ENCODE results near the gene ODAPH. TPM values are rescaled to one million over a fixed set of nuclear protein-coding genes. Genes with fewer than 3 reads are reported as not detected.

ODAPH gene
- total RNA-seq, 2 experiments from 2014 or later, result not detected

DNA sequence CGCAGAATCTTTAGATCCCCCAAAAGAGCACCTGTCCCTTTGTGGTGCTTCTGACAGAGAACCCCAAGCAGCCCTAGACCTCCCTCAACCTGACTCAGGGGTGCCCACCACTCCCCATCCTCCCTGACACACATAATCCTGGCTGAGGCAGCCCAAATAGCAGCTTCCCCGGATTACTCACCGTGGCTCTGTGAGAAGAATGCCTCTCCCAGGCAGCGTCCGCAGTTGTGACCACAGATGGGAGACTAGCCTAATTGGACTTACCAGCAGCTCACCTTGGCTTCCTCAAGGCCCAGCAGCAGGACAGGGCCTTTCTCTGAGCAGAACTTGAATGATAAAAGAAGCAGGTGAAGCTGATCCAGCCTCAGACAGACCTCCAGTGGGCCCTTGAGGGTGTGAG is 10.3 kb upstream of the ODAPH start:
- ATAC-seq (no peak), DNase-seq (no peak)
- CTCF ChIA-PET, result no interaction called here
- POLR2A ChIA-PET, result no interaction called here
- intact Hi-C loops (cut with DNase I, micrococcal nuclease), result no loop called here
- no peaks in the 10 kb centered on the region for H3K36me3 Mint-ChIP-seq (ENCODE audit: low read depth)
- no peaks in the 10 kb centered on the region for H3K27me3 Mint-ChIP-seq
- no peaks in the 10 kb centered on the region for H3K9me3 Mint-ChIP-seq (ENCODE audit: low read depth)
- H3K4me1 Mint-ChIP-seq, result no peaks in the 10 kb centered on the region
- H3K4me3 Mint-ChIP-seq, result no peak overlapping the region
- no peak overlapping the region for H3K27ac Mint-ChIP-seq

GRCh38 chr4:75547647-75548387 is 8.0 kb upstream of the ODAPH start:
- CTCF ChIA-PET, result interaction anchor here (0.5 to 0.6 kb wide), 2 partner anchors 11 to 1141 kb away, joined by 3 read pairs; no protein-coding TSS in a partner anchor
- Mint-ChIP-seq H3K27me3 (no peaks in the 10 kb centered on the region), H3K27ac (no peak overlapping the region), H3K9me3 (ENCODE audit: low read depth) (no peaks in the 10 kb centered on the region), H3K4me1 (no peaks in the 10 kb centered on the region), H3K4me3 (no peak overlapping the region), H3K36me3 (ENCODE audit: low read depth) (no peaks in the 10 kb centered on the region)
- no peak for DNase-seq
- ATAC-seq, result no peak
- intact Hi-C loops (cut with DNase I, micrococcal nuclease), result no loop called here
- POLR2A ChIA-PET, result no interaction called here

DNA sequence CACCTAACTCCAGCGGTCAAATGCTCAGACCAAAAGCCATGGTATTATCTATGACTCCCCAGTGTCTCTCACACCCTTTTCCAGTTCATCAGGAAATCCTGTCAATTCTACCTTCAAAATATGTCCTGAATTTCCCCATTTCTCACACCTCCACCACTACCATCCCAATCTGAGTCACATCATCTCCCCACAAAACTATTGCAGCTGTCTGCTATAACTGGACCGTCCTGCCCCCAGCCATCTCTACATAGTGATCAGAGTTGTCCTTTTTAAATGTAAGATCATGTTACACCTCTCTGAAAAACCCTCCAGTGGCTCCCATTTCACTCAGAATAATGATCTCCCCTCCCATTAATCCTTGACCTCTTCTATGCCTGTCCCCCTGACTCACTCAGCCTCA is 6.8 kb upstream of the ODAPH start:
- H3K27me3 Mint-ChIP-seq, result no peaks in the 10 kb centered on the region
- DNase-seq (no peak), ATAC-seq (no peak)
- no peaks in the 10 kb centered on the region for H3K4me1 Mint-ChIP-seq
- H3K36me3 Mint-ChIP-seq (ENCODE audit: low read depth), result no peaks in the 10 kb centered on the region
- no peaks in the 10 kb centered on the region for H3K9me3 Mint-ChIP-seq (ENCODE audit: low read depth)
- ChIA-PET POLR2A (no interaction called here), CTCF (no interaction called here)
- no peak overlapping the region for H3K4me3 Mint-ChIP-seq
- intact Hi-C loops (cut with DNase I, micrococcal nuclease), result no loop called here
- H3K27ac Mint-ChIP-seq, result no peak overlapping the region

DNA sequence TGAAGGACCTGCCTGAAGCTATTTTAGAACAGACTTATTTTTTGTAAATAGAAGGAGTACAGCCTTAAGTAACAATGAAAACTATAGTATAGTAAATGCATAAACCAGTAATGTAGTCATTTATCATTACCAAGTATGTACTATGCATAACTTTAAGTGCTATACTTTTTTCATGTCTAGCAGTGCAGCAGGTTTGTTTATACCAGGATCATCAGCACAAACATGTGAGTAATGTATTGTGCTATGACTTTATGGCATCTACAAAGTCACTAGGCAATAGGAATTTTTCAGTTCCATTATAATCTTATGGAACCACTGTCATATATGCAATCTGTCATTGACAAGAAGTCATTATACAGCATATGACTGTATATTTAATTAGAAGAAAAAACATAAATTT is 3.4 kb upstream of the ODAPH start:
- Mint-ChIP-seq H3K36me3 (ENCODE audit: low read depth) (no peaks in the 10 kb centered on the region), H3K4me3 (no peak overlapping the region), H3K9me3 (ENCODE audit: low read depth) (no peaks in the 10 kb centered on the region), H3K4me1 (no peaks in the 10 kb centered on the region), H3K27ac (no peak overlapping the region), H3K27me3 (no peaks in the 10 kb centered on the region)
- ATAC-seq, result no peak
- intact Hi-C loops (cut with DNase I, micrococcal nuclease), result no loop called here
- DNase-seq, result no peak
- ChIA-PET POLR2A (no interaction called here), CTCF (no interaction called here)

DNA sequence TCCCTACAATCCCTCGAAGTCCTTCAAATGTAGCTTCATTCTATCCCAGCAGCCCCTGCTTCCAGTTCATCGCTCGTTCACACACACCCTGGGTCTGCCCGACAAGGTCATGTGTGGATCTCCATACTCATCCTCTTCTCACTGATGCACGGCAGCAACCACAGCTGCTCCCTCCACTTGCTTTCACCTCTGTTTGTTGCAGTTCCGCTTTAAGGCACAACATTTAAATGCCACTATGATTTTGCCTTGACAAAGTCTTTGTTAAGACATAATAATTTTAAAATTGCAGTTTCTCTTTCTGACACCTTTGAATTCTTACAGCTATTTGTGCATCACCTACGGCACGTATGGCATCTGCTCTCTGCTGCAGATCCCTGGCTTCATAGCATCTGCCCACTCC is 1.8 kb downstream of the ODAPH start:
- no peak for DNase-seq
- Mint-ChIP-seq H3K4me3 (no peak overlapping the region), H3K27me3 (peaks cover 2% of the 10 kb centered on the region), H3K4me1 (no peaks in the 10 kb centered on the region), H3K36me3 (ENCODE audit: low read depth) (no peaks in the 10 kb centered on the region), H3K9me3 (ENCODE audit: low read depth) (no peaks in the 10 kb centered on the region), H3K27ac (no peak overlapping the region)
- intact Hi-C loops (cut with DNase I, micrococcal nuclease), result no loop called here
- ChIA-PET CTCF (interaction anchor here (0.6 to 0.7 kb wide), 2 partner anchors 110 to 248 kb away, joined by 3 read pairs; no protein-coding TSS in a partner anchor), POLR2A (no interaction called here)
- ATAC-seq, result no peak

DNA sequence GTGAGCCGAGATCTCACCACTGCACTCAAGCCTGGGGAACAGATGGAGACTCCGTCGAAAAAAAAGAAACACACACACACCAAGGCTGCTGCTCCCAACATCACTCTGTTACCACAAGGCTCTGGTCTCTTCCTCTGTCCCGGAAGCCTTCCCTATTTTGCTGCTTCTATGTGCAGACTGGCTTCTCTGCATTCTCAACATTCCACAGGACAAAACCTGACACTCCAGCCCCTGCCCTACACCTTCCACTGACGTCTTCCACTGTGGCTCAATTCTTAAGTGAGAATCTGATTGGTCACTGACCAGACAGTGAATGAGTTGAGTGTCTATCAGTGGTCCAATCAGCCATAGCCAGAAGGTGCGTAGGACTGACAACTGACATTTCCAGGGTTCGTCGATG is 5.9 kb downstream of the ODAPH start:
- ATAC-seq, result no peak
- no peaks in the 10 kb centered on the region for H3K36me3 Mint-ChIP-seq (ENCODE audit: low read depth)
- intact Hi-C loops (cut with DNase I, micrococcal nuclease), result no loop called here
- no peaks in the 10 kb centered on the region for H3K4me1 Mint-ChIP-seq
- CTCF ChIA-PET, result no interaction called here
- H3K4me3 Mint-ChIP-seq, result no peak overlapping the region
- H3K9me3 Mint-ChIP-seq (ENCODE audit: low read depth), result no peaks in the 10 kb centered on the region
- H3K27me3 Mint-ChIP-seq, result peaks cover 4% of the 10 kb centered on the region
- POLR2A ChIA-PET, result no interaction called here
- H3K27ac Mint-ChIP-seq, result no peak overlapping the region
- DNase-seq, result no peak

DNA sequence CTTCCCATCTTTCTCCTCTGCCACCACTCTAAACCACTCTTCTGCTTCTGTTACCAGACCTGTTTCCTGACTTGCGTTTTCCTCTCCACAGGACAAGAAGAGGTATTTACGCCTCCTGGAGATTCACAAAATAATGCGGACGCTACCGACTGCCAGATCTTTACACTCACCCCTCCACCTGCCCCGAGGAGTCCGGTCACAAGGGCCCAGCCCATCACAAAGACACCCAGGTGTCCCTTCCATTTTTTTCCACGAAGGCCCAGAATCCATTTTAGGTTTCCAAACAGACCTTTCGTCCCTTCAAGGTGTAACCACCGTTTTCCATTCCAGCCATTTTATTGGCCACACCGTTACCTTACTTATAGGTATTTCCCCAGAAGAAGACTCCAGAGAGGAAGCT is 8.2 kb downstream of the ODAPH start:
- H3K4me1 Mint-ChIP-seq, result no peaks in the 10 kb centered on the region

GRCh38 chr4:75565481-75565880 is 9.6 kb downstream of the ODAPH start:
- no peaks in the 10 kb centered on the region for H3K4me1 Mint-ChIP-seq
- peaks cover 2% of the 10 kb centered on the region for H3K27me3 Mint-ChIP-seq
- no peaks in the 10 kb centered on the region for H3K36me3 Mint-ChIP-seq (ENCODE audit: low read depth)
- ATAC-seq, result no peak
- intact Hi-C loops (cut with DNase I, micrococcal nuclease), result no loop called here
- H3K4me3 Mint-ChIP-seq, result no peak overlapping the region
- no peaks in the 10 kb centered on the region for H3K9me3 Mint-ChIP-seq (ENCODE audit: low read depth)
- DNase-seq, result no peak
- H3K27ac Mint-ChIP-seq, result no peak overlapping the region
- ChIA-PET CTCF (interaction anchor here (0.6 kb wide), 1 partner anchor 329 kb away, joined by 3 read pairs; no protein-coding TSS in a partner anchor), POLR2A (no interaction called here)

More for the DNA sequence above, 8.2 kb downstream of the ODAPH start:
- H3K9me3 Mint-ChIP-seq (ENCODE audit: low read depth), result no peaks in the 10 kb centered on the region
- no peak overlapping the region for H3K27ac Mint-ChIP-seq
- H3K4me3 Mint-ChIP-seq, result no peak overlapping the region
- no peak for DNase-seq
- H3K27me3 Mint-ChIP-seq, result peaks cover 2% of the 10 kb centered on the region
- no peaks in the 10 kb centered on the region for H3K36me3 Mint-ChIP-seq (ENCODE audit: low read depth)
- ATAC-seq, result no peak
- ChIA-PET CTCF (no interaction called here), POLR2A (no interaction called here)
- intact Hi-C loops (cut with DNase I, micrococcal nuclease), result no loop called here

GRCh38 chr4:75566911-75567310 is 11.0 kb downstream of the ODAPH start:
- ChIA-PET POLR2A (no interaction called here), CTCF (interaction anchor here (0.7 kb wide), 1 partner anchor 17 kb away, joined by 3 read pairs; no protein-coding TSS in a partner anchor)
- Mint-ChIP-seq H3K9me3 (ENCODE audit: low read depth) (no peaks in the 10 kb centered on the region), H3K27ac (no peak overlapping the region), H3K4me3 (no peak overlapping the region), H3K36me3 (ENCODE audit: low read depth) (no peaks in the 10 kb centered on the region), H3K4me1 (no peaks in the 10 kb centered on the region), H3K27me3 (peaks cover 5% of the 10 kb centered on the region)
- intact Hi-C loops (cut with DNase I, micrococcal nuclease), result no loop called here
- no peak for DNase-seq
- ATAC-seq, result no peak

DNA sequence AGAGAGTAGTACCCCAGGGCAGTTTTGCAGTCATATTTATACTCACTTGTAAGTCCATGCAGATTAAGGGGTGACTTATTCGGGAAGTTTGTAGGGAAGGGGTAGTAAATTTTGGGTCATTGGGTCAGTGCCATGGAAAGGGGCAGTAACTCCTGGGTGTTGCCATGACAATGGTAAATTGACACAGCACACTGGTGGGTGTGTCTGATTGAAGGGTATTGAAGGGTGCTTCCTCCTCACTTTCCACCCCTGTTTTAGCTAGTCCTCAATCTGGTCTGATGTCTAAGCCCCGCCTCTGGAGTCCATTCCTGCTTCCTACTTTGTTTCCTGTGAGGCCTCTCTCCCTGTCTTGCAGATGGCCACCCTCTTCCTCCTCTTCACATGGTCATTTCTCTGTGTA is 11.9 kb downstream of the ODAPH start:
- Mint-ChIP-seq H3K36me3 (ENCODE audit: low read depth) (no peaks in the 10 kb centered on the region), H3K4me1 (no peaks in the 10 kb centered on the region), H3K4me3 (no peak overlapping the region), H3K27ac (no peak overlapping the region), H3K9me3 (ENCODE audit: low read depth) (no peaks in the 10 kb centered on the region), H3K27me3 (peaks cover 5% of the 10 kb centered on the region)
- ChIA-PET CTCF (interaction anchor here (2.5 kb wide), 1 partner anchor 280 kb away, joined by 11 read pairs; no protein-coding TSS in a partner anchor), POLR2A (no interaction called here)
- no peak for ATAC-seq
- intact Hi-C loops (cut with DNase I, micrococcal nuclease), result no loop called here
- no peak for DNase-seq

DNA sequence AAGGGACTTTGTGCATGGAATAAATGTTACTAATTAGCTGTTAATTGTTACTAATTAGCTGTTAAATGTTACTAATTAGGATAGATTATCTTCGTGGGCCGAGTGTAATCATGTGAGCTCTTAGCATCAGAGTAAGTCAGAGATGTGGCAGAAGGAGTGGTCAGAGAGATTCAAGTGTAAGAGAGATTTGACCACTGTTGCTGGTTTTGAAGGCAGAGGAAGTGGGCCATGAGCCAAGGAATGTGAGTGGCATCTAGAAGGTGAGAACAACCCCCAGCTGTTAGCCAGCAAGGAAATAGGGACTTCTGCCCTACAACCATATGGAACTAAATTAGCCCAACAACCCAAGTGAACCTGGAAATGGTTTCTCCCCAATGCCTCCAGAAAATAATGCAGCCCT is 28.2 kb downstream of the ODAPH start:
- no peaks in the 10 kb centered on the region for H3K36me3 Mint-ChIP-seq (ENCODE audit: low read depth)
- ChIA-PET CTCF (interaction anchor here (0.5 to 1.7 kb wide), 5 partner anchors 9 to 126 kb away, joined by 3 to 5 read pairs (median 3); no protein-coding TSS in a partner anchor), POLR2A (no interaction called here)
- intact Hi-C loops (cut with DNase I, micrococcal nuclease), result no loop called here
- peaks cover 5% of the 10 kb centered on the region for H3K27me3 Mint-ChIP-seq
- ATAC-seq (no peak), DNase-seq (no peak)
- no peak overlapping the region for H3K4me3 Mint-ChIP-seq
- H3K9me3 Mint-ChIP-seq (ENCODE audit: low read depth), result no peaks in the 10 kb centered on the region
- no peaks in the 10 kb centered on the region for H3K4me1 Mint-ChIP-seq
- H3K27ac Mint-ChIP-seq, result no peak overlapping the region

DNA sequence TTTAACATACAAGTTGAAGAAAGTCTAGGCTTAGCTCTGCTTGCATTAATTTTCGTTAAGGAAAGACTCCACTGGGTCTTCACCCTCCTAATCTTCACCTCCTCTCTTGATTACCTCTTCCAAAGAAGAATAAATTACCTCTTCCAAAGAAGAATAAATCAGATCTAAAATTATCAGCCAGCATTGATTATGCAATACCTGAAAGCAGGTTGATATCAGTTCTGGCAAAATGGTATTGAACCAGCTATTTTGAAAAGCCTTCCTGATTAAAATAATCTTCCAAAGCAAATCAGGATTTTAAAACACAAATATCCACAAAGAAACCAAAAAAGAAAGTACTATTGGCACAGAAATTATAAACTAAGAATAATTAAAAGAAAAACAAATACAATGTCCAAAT is 37.5 kb downstream of the ODAPH start:
- intact Hi-C loops (cut with DNase I, micrococcal nuclease), result no loop called here
- Mint-ChIP-seq H3K36me3 (ENCODE audit: low read depth) (no peaks in the 10 kb centered on the region), H3K9me3 (ENCODE audit: low read depth) (no peaks in the 10 kb centered on the region), H3K27me3 (peaks cover 1% of the 10 kb centered on the region), H3K27ac (no peak overlapping the region), H3K4me3 (no peak overlapping the region), H3K4me1 (peaks cover 2% of the 10 kb centered on the region)
- ChIA-PET CTCF (no interaction called here), POLR2A (no interaction called here)
- ATAC-seq (no peak), DNase-seq (no peak)
